MCF 10A (cell line): ENCODE results near the gene HIPK1. TPM values are rescaled to one million over a fixed set of nuclear protein-coding genes. Genes with fewer than 3 reads are reported as not detected.

Experiments
- BruUV-seq: library from RNA; stranded (reverse); fragments of 400-500 nt; replicated peaks from 2 replicates; lab custom pipeline; 2021; lab: Mats Ljungman, UMichigan
- CTCF ChIA-PET: fragments of 300-600 bp; sonication (Branson Sonifier 250); formaldehyde crosslinking; extraction: SDS; loops from one replicate; lab custom pipeline; 2021; ENCODE audit warnings: antibody characterized with exemption, inconsistent platforms; lab: Yijun Ruan, JAX
- POLR2A ChIA-PET: fragments of 300-600, 350-650 bp; sonication (Branson Sonifier 250); formaldehyde crosslinking; extraction: SDS; loops from one replicate; lab custom pipeline; 2020; ENCODE audit warnings: antibody characterized with exemption, inconsistent platforms; lab: Yijun Ruan, JAX
- DNase-seq: peaks from one replicate; pipeline ENCODE4 v3.0.0-alpha.2; 2018; ENCODE audit not compliant: unreplicated experiment
- H3K27ac Mint-ChIP-seq: one replicate; pipeline ENCODE4 v1.8.0; 2022; ENCODE audit warnings: mild to moderate bottlenecking, low read depth, mixed read lengths; ENCODE audit not compliant: unreplicated experiment
- H3K27me3 Mint-ChIP-seq: one replicate; pipeline ENCODE4 v1.8.0; 2022; ENCODE audit warnings: mixed read lengths; ENCODE audit not compliant: insufficient read depth, unreplicated experiment
- H3K36me3 Mint-ChIP-seq: one replicate; pipeline ENCODE4 v1.8.0; 2022; ENCODE audit warnings: mild to moderate bottlenecking, moderate library complexity, mixed read lengths; ENCODE audit not compliant: insufficient read depth, unreplicated experiment
- H3K4me1 Mint-ChIP-seq: one replicate; pipeline ENCODE4 v1.8.0; 2022; ENCODE audit warnings: mixed read lengths; ENCODE audit not compliant: insufficient read depth, unreplicated experiment
- H3K4me3 Mint-ChIP-seq: one replicate; pipeline ENCODE4 v1.8.0; 2022; ENCODE audit warnings: mild to moderate bottlenecking, moderate library complexity, mixed read lengths; ENCODE audit not compliant: unreplicated experiment
- H3K9me3 Mint-ChIP-seq: one replicate; pipeline ENCODE4 v1.8.0; 2022; ENCODE audit warnings: mixed read lengths; ENCODE audit not compliant: unreplicated experiment
- intact Hi-C: fragments of 100-400 bp; cut with micrococcal nuclease; formaldehyde crosslinking; loops from 2 replicates; pipeline ENCODE4 v1.14.1; 2022
- total RNA-seq: library from RNA; stranded (reverse); gene quantifications from 2 replicates; pipeline ENCODE4 v1.2.3, GENCODE V29; 2022
- TF ChIP-seq, protein P1 (sequence below): fragments of 200-600 bp; IDR thresholded peaks from one replicate; pipeline ENCODE4 v1.8.0; 2022; ENCODE audit warnings: antibody characterized with exemption, mild to moderate bottlenecking; ENCODE audit not compliant: unreplicated experiment

HIPK1 gene
- total RNA-seq, 1 experiment from 2014 or later = 46.7 TPM

DNA sequence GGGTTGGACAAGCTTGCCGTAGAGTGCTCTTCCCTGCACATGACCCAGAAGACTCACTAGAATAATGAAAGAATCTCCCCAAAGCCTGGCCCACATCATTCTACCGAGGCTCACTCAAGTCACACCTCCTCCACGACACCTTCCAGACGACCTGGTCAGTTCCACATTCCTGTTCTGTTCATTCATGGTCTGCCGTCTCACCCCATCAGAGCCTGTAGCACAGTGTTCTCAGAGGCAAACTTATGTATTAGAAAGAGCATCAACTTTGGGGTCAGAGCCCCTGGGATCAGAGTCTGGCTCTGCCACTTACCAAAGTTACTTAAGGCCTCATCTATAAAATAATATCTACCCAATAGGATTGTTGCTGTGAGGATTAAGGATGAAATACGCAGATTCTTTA lies 57.7 kb downstream of the HIPK1 start:
- TF ChIP-seq, protein P1, sequence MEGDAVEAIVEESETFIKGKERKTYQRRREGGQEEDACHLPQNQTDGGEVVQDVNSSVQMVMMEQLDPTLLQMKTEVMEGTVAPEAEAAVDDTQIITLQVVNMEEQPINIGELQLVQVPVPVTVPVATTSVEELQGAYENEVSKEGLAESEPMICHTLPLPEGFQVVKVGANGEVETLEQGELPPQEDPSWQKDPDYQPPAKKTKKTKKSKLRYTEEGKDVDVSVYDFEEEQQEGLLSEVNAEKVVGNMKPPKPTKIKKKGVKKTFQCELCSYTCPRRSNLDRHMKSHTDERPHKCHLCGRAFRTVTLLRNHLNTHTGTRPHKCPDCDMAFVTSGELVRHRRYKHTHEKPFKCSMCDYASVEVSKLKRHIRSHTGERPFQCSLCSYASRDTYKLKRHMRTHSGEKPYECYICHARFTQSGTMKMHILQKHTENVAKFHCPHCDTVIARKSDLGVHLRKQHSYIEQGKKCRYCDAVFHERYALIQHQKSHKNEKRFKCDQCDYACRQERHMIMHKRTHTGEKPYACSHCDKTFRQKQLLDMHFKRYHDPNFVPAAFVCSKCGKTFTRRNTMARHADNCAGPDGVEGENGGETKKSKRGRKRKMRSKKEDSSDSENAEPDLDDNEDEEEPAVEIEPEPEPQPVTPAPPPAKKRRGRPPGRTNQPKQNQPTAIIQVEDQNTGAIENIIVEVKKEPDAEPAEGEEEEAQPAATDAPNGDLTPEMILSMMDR = no peak
- no peaks in the 10 kb centered on the region for H3K36me3 Mint-ChIP-seq
- ChIA-PET POLR2A (no interaction called here), CTCF (interaction anchor here (0.6 kb wide), 1 partner anchor 48 kb away, joined by 4 read pairs; no protein-coding TSS in a partner anchor)
- H3K9me3 Mint-ChIP-seq = no peaks in the 10 kb centered on the region
- no peak overlapping the region for H3K4me3 Mint-ChIP-seq
- H3K27ac Mint-ChIP-seq = no peak overlapping the region
- no peaks in the 10 kb centered on the region for H3K27me3 Mint-ChIP-seq
- peaks cover 19% of the 10 kb centered on the region for H3K4me1 Mint-ChIP-seq
- BruUV-seq = no TSS peak
- intact Hi-C loops = no loop called here
- no peak for DNase-seq

GRCh38 chr1:113987259-113987658 lies 58.1 kb downstream of the HIPK1 start:
- no peaks in the 10 kb centered on the region for H3K27me3 Mint-ChIP-seq
- CTCF ChIA-PET = no interaction called here
- no peak overlapping the region for H3K4me3 Mint-ChIP-seq
- peaks cover 15% of the 10 kb centered on the region for H3K4me1 Mint-ChIP-seq
- intact Hi-C loops = no loop called here
- no peak overlapping the region for H3K27ac Mint-ChIP-seq
- DNase-seq = no peak
- H3K9me3 Mint-ChIP-seq = no peaks in the 10 kb centered on the region
- POLR2A ChIA-PET = no interaction called here
- H3K36me3 Mint-ChIP-seq = no peaks in the 10 kb centered on the region
- TF ChIP-seq, protein P1 = no peak
- BruUV-seq = no TSS peak

DNA sequence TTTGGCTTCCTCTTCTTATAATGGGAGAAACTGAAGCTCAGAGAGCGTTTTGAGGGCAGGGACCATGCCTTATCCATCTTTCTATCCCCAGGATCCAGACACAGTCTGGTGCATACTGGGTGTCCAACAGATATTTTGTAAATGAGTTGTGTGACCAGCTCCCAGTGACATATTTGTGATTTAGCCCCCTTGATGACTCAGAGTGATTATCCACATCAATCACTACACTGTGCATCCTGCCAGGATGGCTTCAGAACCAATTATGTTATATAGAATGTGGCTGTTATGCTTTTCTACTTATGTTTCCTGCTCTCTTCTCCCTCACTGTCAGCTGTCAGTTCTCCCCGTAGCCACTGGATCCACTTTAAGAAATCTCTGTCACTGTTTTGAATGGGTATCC lies 61.4 kb downstream of the HIPK1 start:
- Mint-ChIP-seq H3K9me3 (peaks cover 13% of the 10 kb centered on the region), H3K36me3 (no peaks in the 10 kb centered on the region), H3K4me1 (no peaks in the 10 kb centered on the region), H3K27me3 (no peaks in the 10 kb centered on the region), H3K4me3 (no peak overlapping the region), H3K27ac (no peak overlapping the region)
- CTCF ChIA-PET = interaction anchor here (0.5 to 3.0 kb wide), 3 partner anchors 12 to 292 kb away, joined by 3 to 13 read pairs (median 12); partner anchors contain the start of gene OLFML3
- intact Hi-C loops = no loop called here
- no TSS peak for BruUV-seq
- DNase-seq = no peak
- POLR2A ChIA-PET = no interaction called here
- TF ChIP-seq, protein P1 = no peak

GRCh38 chr1:113990961-113991360 lies 61.8 kb downstream of the HIPK1 start:
- Mint-ChIP-seq H3K9me3 (peaks cover 14% of the 10 kb centered on the region), H3K27ac (no peak overlapping the region), H3K27me3 (no peaks in the 10 kb centered on the region), H3K4me1 (no peaks in the 10 kb centered on the region), H3K4me3 (no peak overlapping the region), H3K36me3 (no peaks in the 10 kb centered on the region)
- BruUV-seq = no TSS peak
- ChIA-PET CTCF (interaction anchor here (2.7 to 3.0 kb wide), 2 partner anchors 12 to 292 kb away, joined by 12 to 13 read pairs; partner anchors contain the start of gene OLFML3), POLR2A (no interaction called here)
- TF ChIP-seq, protein P1 = no peak
- intact Hi-C loops = no loop called here
- no peak for DNase-seq
